ENCODE data around the gene ATXN7L3B. TPM values are rescaled to one million over a fixed set of nuclear protein-coding genes. Genes with fewer than 3 reads are reported as not detected.
"Not testable (repeated sequence)": the region's sequence is repeated elsewhere in the genome, so short reads cannot be mapped to it uniquely, and the experiment has no call there.

The ATXN7L3B gene, protein sequence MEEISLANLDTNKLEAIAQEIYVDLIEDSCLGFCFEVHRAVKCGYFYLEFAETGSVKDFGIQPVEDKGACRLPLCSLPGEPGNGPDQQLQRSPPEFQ
- total RNA-seq: 10 to 100 TPM; 25.0 to 25.3 TPM

GRCh38 chr12:74537707-74538385, at the start of gene ATXN7L3B:
Gene ATXN7L3B, plus strand, starts transcription at chr12:74537835. Its CDS starts 278 bp downstream, at chr12:74538113.
- H3K27ac Mint-ChIP-seq: peak within 1 kb of the TSS; percentile 97
- CTCF ChIA-PET: interaction anchor here (0.9 to 1.4 kb wide), 2 partner anchors 14 to 48 kb away, joined by 3 to 4 read pairs; no protein-coding TSS in a partner anchor

GRCh38 chr12:74488134-74488533, 49.5 kb upstream of the ATXN7L3B start:
- Mint-ChIP-seq H3K4me3 (no peak overlapping the region), H3K27me3 (no peaks in the 10 kb centered on the region), H3K27ac (no peak overlapping the region)

More at GRCh38 chr12:74537707-74538385, at the start of gene ATXN7L3B:
- Mint-ChIP-seq H3K4me3 (peak within 1 kb of the TSS; percentile 86), H3K4me1 (peaks cover 41% of the 10 kb centered on the region), H3K9me3 (no peaks in the 10 kb centered on the region), H3K36me3 (ENCODE audit: low read depth) (peaks cover 47% of the 10 kb centered on the region), H3K27me3 (no peaks in the 10 kb centered on the region)
- POLR2A ChIA-PET: interaction anchor here (0.6 kb wide), 1 partner anchor 645 kb away, joined by 3 read pairs; no protein-coding TSS in a partner anchor
- DNase-seq: peak; percentile 95

DNA sequence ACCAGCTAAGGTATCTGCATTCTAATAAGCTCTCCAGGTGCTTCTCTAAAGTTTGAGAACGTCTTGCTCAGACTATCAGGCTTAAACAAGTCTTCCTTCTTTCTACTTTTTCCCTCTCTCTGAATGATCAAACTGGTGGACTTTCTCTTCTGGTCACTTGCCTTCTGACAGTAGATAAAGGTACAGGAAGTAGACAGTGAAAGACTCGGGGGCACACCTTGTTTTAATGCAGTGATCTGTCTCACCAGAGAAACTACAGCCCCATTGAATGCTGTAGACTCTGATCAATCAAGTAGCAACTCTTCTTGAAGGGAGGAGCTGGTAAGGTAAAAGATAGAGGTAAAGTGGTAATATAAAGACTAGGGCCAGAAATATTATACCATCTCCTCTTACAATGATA, 48.1 kb upstream of the ATXN7L3B start:
- POLR2A ChIA-PET: no interaction called here
- Mint-ChIP-seq H3K4me3 (no peak overlapping the region), H3K4me1 (peaks cover 6% of the 10 kb centered on the region), H3K27me3 (peaks cover 3% of the 10 kb centered on the region), H3K9me3 (no peaks in the 10 kb centered on the region), H3K27ac (no peak overlapping the region), H3K36me3 (ENCODE audit: low read depth) (no peaks in the 10 kb centered on the region)
- CTCF ChIA-PET: interaction anchor here (1.5 kb wide), 1 partner anchor 49 kb away, joined by 3 read pairs; the partner anchor contains the start of gene ATXN7L3B
- no peak for DNase-seq

More at GRCh38 chr12:74488134-74488533, 49.5 kb upstream of the ATXN7L3B start:
- POLR2A ChIA-PET: no interaction called here
- CTCF ChIA-PET: no interaction called here
- H3K9me3 Mint-ChIP-seq: no peaks in the 10 kb centered on the region
- H3K4me1 Mint-ChIP-seq: peaks cover 6% of the 10 kb centered on the region
- no peaks in the 10 kb centered on the region for H3K36me3 Mint-ChIP-seq (ENCODE audit: low read depth)
- DNase-seq: no peak

GRCh38 chr12:74490390-74491064, 47.1 kb upstream of the ATXN7L3B start:
- Mint-ChIP-seq H3K9me3 (no peaks in the 10 kb centered on the region), H3K27me3 (peaks cover 3% of the 10 kb centered on the region), H3K27ac (no peak overlapping the region), H3K4me1 (peaks cover 6% of the 10 kb centered on the region), H3K4me3 (peak overlapping the region; percentile 60), H3K36me3 (ENCODE audit: low read depth) (no peaks in the 10 kb centered on the region)
- POLR2A ChIA-PET: no interaction called here
- no peak for DNase-seq
- CTCF ChIA-PET: interaction anchor here (1.5 kb wide), 1 partner anchor 48 kb away, joined by 3 read pairs; the partner anchor contains the start of gene ATXN7L3B

DNA sequence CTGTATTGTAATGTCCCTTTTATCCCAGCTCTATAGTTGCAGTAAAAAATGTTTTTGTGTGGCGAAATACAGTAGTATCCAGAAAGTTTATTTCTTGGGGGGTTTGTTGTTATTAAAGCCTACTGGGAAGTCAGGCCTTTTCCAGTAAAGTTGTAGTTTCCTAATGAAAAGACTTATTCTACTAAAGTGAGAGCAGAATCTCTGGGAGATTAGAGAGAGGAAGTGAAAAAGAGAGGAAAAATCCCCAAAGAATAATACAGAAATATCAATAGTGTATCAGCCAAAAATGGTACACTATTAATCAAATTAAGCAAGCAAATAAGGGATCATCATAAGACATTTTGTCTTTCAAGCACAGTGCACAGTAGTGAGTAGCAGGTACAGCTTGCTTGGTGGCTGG, 46.3 kb upstream of the ATXN7L3B start:
- H3K9me3 Mint-ChIP-seq: no peaks in the 10 kb centered on the region
- POLR2A ChIA-PET: no interaction called here

GRCh38 chr12:74499192-74499591, 38.4 kb upstream of the ATXN7L3B start:
- DNase-seq: no peak
- Mint-ChIP-seq H3K27me3 (no peaks in the 10 kb centered on the region), H3K27ac (no peak overlapping the region), H3K4me1 (no peaks in the 10 kb centered on the region), H3K36me3 (ENCODE audit: low read depth) (no peaks in the 10 kb centered on the region), H3K9me3 (no peaks in the 10 kb centered on the region), H3K4me3 (no peak overlapping the region)
- CTCF ChIA-PET: no interaction called here
- POLR2A ChIA-PET: no interaction called here

More for the DNA sequence above, 46.3 kb upstream of the ATXN7L3B start:
- H3K27me3 Mint-ChIP-seq: peaks cover 3% of the 10 kb centered on the region
- no peaks in the 10 kb centered on the region for H3K36me3 Mint-ChIP-seq (ENCODE audit: low read depth)
- DNase-seq: no peak
- no peak overlapping the region for H3K27ac Mint-ChIP-seq
- H3K4me1 Mint-ChIP-seq: peaks cover 6% of the 10 kb centered on the region
- CTCF ChIA-PET: no interaction called here
- H3K4me3 Mint-ChIP-seq: no peak overlapping the region

GRCh38 chr12:74508873-74509657, 28.6 kb upstream of the ATXN7L3B start:
- H3K4me1 Mint-ChIP-seq; DNase-seq; CTCF ChIA-PET; POLR2A ChIA-PET; H3K4me3 Mint-ChIP-seq; H3K9me3 Mint-ChIP-seq; H3K27me3 Mint-ChIP-seq; H3K27ac Mint-ChIP-seq; H3K36me3 Mint-ChIP-seq (ENCODE audit: low read depth): not testable (repeated sequence)

DNA sequence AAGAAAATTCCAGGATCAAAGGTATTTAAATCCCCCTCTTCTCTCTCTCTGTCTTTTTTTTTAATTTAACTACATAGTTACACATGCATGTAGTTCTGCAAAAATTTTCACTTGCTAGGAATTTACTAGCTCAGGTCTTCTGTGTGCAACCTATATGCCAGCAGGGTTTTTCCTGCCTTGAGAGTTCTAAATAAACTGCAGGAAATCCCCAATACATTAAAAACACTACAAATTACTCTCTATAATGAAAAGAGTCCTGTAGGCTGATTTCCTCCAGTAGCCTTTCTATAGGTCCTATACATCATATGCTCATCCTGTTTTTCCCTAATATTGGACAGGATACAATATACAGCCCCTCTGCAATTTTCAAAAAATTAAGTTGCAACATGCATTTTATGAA, 27.7 kb upstream of the ATXN7L3B start:
- H3K4me3 Mint-ChIP-seq: no peak overlapping the region
- H3K27ac Mint-ChIP-seq: no peak overlapping the region
- no peaks in the 10 kb centered on the region for H3K9me3 Mint-ChIP-seq
- H3K4me1 Mint-ChIP-seq: no peaks in the 10 kb centered on the region
- DNase-seq: no peak
- CTCF ChIA-PET: no interaction called here
- H3K27me3 Mint-ChIP-seq: peaks cover 3% of the 10 kb centered on the region
- POLR2A ChIA-PET: no interaction called here
- no peaks in the 10 kb centered on the region for H3K36me3 Mint-ChIP-seq (ENCODE audit: low read depth)

GRCh38 chr12:74514098-74514872, 23.4 kb upstream of the ATXN7L3B start:
- ChIA-PET POLR2A (no interaction called here), CTCF (no interaction called here)
- Mint-ChIP-seq H3K4me3 (no peak overlapping the region), H3K9me3 (no peaks in the 10 kb centered on the region), H3K27me3 (peaks cover 10% of the 10 kb centered on the region), H3K27ac (no peak overlapping the region), H3K4me1 (no peaks in the 10 kb centered on the region), H3K36me3 (ENCODE audit: low read depth) (no peaks in the 10 kb centered on the region)
- DNase-seq: no peak

GRCh38 chr12:74515849-74516248, 21.8 kb upstream of the ATXN7L3B start:
- POLR2A ChIA-PET: no interaction called here
- no peak for DNase-seq
- H3K27ac Mint-ChIP-seq: no peak overlapping the region
- no peak overlapping the region for H3K4me3 Mint-ChIP-seq
- no peaks in the 10 kb centered on the region for H3K9me3 Mint-ChIP-seq
- H3K36me3 Mint-ChIP-seq (ENCODE audit: low read depth): no peaks in the 10 kb centered on the region
- H3K4me1 Mint-ChIP-seq: no peaks in the 10 kb centered on the region
- peaks cover 9% of the 10 kb centered on the region for H3K27me3 Mint-ChIP-seq
- CTCF ChIA-PET: no interaction called here

GRCh38 chr12:74526535-74526934, 11.1 kb upstream of the ATXN7L3B start:
- Mint-ChIP-seq H3K27ac (no peak overlapping the region), H3K9me3 (no peaks in the 10 kb centered on the region), H3K4me3 (no peak overlapping the region), H3K4me1 (no peaks in the 10 kb centered on the region), H3K36me3 (ENCODE audit: low read depth) (no peaks in the 10 kb centered on the region), H3K27me3 (peaks cover 15% of the 10 kb centered on the region)
- POLR2A ChIA-PET: no interaction called here
- DNase-seq: no peak
- CTCF ChIA-PET: no interaction called here

- Mint-ChIP-seq H3K27ac (no peak overlapping the region), H3K4me1 (no peaks in the 10 kb centered on the region), H3K27me3 (peaks cover 10% of the 10 kb centered on the region), H3K36me3 (ENCODE audit: low read depth) (no peaks in the 10 kb centered on the region), H3K9me3 (no peaks in the 10 kb centered on the region), H3K4me3 (no peak overlapping the region)
- CTCF ChIA-PET: no interaction called here
- DNase-seq: no peak
- POLR2A ChIA-PET: no interaction called here
Measured at GRCh38 chr12:74527491-74527890, 10.1 kb upstream of the ATXN7L3B start.
